HepG2 (cell line): ENCODE measurements around the gene DHRS1. TPM values are rescaled to one million over a fixed set of nuclear protein-coding genes. Genes with fewer than 3 reads are reported as not detected.

Experiments
- ARHGAP35 ChIP-seq: sonication (generic); formaldehyde crosslinking; IDR thresholded peaks from 2 replicates; pipeline ENCODE4 v1.9.0; 2022; ENCODE audit warnings: mild to moderate bottlenecking, inconsistent platforms, moderate library complexity, missing genetic modification reagents, borderline replicate concordance
- ATF7 ChIP-seq, 2 experiments: fragments of 450-650 bp in 1 of 2; sonication (generic) in 1 of 2; formaldehyde crosslinking in 1 of 2; IDR thresholded peaks; 2 replicates each; pipeline versions ENCODE4 v1.4.0 to v1.6.1; 2016 to 2020; ENCODE audit warnings: antibody characterized with exemption in 1 of 2, mild to moderate bottlenecking in 1 of 2, missing genetic modification reagents in 1 of 2
- BCL6 ChIP-seq: IDR thresholded peaks from 2 replicates; pipeline ENCODE4 v1.6.1; 2016; ENCODE audit warnings: missing genetic modification reagents, missing compliant biosample characterization
- DNMT3B ChIP-seq: conservative IDR thresholded peaks from 2 replicates; pipeline ENCODE4 v1.6.1; 2016; ENCODE audit warnings: missing biosample characterization, control low read depth
- GATAD1 ChIP-seq: IDR thresholded peaks from 2 replicates; pipeline ENCODE4 v1.6.1; 2016; ENCODE audit warnings: missing genetic modification reagents, missing compliant biosample characterization
- HNRNPH1 ChIP-seq: fragments of 200-400 bp; formaldehyde crosslinking; optimal IDR thresholded peaks from 2 replicates; pipeline ENCODE3; 2017; ENCODE audit warnings: mild to moderate bottlenecking, low read depth, low read length
- HOXA3 ChIP-seq: sonication (generic); formaldehyde crosslinking; IDR thresholded peaks from 2 replicates; pipeline ENCODE4 v1.5.0; 2020; ENCODE audit warnings: missing genetic modification reagents
- JDP2 ChIP-seq: sonication (generic); formaldehyde crosslinking; IDR thresholded peaks from 2 replicates; pipeline ENCODE4 v1.8.1; 2022; ENCODE audit warnings: missing genetic modification reagents, borderline replicate concordance
- PITX1 ChIP-seq: sonication (generic); formaldehyde crosslinking; IDR thresholded peaks from 2 replicates; pipeline ENCODE4 v1.5.1; 2020; ENCODE audit warnings: mild to moderate bottlenecking, missing genetic modification reagents
- SRF ChIP-seq: IDR thresholded peaks from 2 replicates; pipeline ENCODE4 v1.6.1; 2011; ENCODE audit warnings: mild to moderate bottlenecking, low read depth, low read length, moderate library complexity
- ZEB1 ChIP-seq: IDR thresholded peaks from 2 replicates; pipeline ENCODE4 v1.6.1; 2012; ENCODE audit warnings: mild to moderate bottlenecking, low read depth, inconsistent platforms; ENCODE audit not compliant: insufficient replicate concordance
- ZFP62 ChIP-seq: sonication (generic); formaldehyde crosslinking; IDR thresholded peaks from 2 replicates; pipeline ENCODE4 v1.4.0; 2020; ENCODE audit warnings: missing genetic modification reagents
- ZNF143 ChIP-seq: sonication (generic); formaldehyde crosslinking; IDR thresholded peaks from 2 replicates; pipeline ENCODE4 v1.4.0; 2020; ENCODE audit warnings: missing genetic modification reagents
- ZNF224 ChIP-seq: sonication (generic); formaldehyde crosslinking; IDR thresholded peaks from 2 replicates; pipeline ENCODE4 v1.5.0; 2020; ENCODE audit warnings: mild to moderate bottlenecking, missing genetic modification reagents
- ZNF367 ChIP-seq: sonication (generic); formaldehyde crosslinking; IDR thresholded peaks from 2 replicates; pipeline ENCODE4 v1.4.0; 2020; ENCODE audit warnings: missing genetic modification reagents, borderline replicate concordance
- polyA plus RNA-seq, 8 experiments: library from polyadenylated mRNA; depleted of rRNA in 3 of 8; stranded (reverse) in 7 of 8; unstranded in 1 of 8; fragments of >200 nt; fragmentation: Illumina TruSeq in 4 of 8; extraction: Trizol in 4 of 8; gene quantifications; 2 replicates each; pipeline versions ENCODE4 v1.2.1 to v1.2.3, GENCODE V29; 2011 to 2016; ENCODE audit warnings: low read depth in 4 of 8, missing spikeins in 1 of 8, mixed read lengths in 1 of 8; ENCODE audit not compliant: insufficient read depth in 1 of 8
- total RNA-seq, 5 experiments: library from RNA; depleted of rRNA; stranded (reverse); fragments of >200 nt; fragmentation: Illumina TruSeq; extraction: Trizol; gene quantifications; 2 replicates each; pipeline ENCODE4 v1.2.3, GENCODE V29; 2016; ENCODE audit warnings: low read depth in 1 of 5
- TF ChIP-seq, protein P1 (sequence below): sonication (generic); formaldehyde crosslinking; conservative IDR thresholded peaks from 2 replicates; pipeline ENCODE4 v1.4.0; 2020; ENCODE audit warnings: missing genetic modification reagents
- TF ChIP-seq, protein P2 (sequence below): IDR thresholded peaks from 2 replicates; pipeline ENCODE4 v1.6.1; 2016; ENCODE audit warnings: missing genetic modification reagents, missing compliant biosample characterization
- TF ChIP-seq, protein P3 (sequence below): sonication (generic); formaldehyde crosslinking; IDR thresholded peaks from 2 replicates; pipeline ENCODE4 v1.4.0; 2020; ENCODE audit warnings: missing genetic modification reagents
- TF ChIP-seq, protein P4 (sequence below): sonication (generic); formaldehyde crosslinking; conservative IDR thresholded peaks from 2 replicates; pipeline ENCODE4 v1.8.0; 2022; ENCODE audit warnings: mild to moderate bottlenecking, moderate library complexity, missing genetic modification reagents

Gene DHRS1
- total and polyA plus RNA-seq, 2 of the 13 experiments (the other 11 are each of a cell fraction or from before 2014, with no cell fraction given), result 49.8 to 60.8 TPM

DNA sequence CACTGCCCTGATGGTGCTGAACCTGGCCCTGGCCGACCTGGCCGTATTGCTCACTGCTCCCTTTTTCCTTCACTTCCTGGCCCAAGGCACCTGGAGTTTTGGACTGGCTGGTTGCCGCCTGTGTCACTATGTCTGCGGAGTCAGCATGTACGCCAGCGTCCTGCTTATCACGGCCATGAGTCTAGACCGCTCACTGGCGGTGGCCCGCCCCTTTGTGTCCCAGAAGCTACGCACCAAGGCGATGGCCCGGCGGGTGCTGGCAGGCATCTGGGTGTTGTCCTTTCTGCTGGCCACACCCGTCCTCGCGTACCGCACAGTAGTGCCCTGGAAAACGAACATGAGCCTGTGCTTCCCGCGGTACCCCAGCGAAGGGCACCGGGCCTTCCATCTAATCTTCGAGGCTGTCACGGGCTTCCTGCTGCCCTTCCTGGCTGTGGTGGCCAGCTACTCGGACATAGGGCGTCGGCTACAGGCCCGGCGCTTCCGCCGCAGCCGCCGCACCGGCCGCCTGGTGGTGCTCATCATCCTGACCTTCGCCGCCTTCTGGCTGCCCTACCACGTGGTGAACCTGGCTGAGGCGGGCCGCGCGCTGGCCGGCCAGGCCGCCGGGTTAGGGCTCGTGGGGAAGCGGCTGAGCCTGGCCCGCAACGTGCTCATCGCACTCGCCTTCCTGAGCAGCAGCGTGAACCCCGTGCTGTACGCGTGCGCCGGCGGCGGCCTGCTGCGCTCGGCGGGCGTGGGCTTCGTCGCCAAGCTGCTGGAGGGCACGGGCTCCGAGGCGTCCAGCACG, 16.4 kb upstream of the DHRS1 start (continued):
- TF ChIP-seq, protein P1, sequence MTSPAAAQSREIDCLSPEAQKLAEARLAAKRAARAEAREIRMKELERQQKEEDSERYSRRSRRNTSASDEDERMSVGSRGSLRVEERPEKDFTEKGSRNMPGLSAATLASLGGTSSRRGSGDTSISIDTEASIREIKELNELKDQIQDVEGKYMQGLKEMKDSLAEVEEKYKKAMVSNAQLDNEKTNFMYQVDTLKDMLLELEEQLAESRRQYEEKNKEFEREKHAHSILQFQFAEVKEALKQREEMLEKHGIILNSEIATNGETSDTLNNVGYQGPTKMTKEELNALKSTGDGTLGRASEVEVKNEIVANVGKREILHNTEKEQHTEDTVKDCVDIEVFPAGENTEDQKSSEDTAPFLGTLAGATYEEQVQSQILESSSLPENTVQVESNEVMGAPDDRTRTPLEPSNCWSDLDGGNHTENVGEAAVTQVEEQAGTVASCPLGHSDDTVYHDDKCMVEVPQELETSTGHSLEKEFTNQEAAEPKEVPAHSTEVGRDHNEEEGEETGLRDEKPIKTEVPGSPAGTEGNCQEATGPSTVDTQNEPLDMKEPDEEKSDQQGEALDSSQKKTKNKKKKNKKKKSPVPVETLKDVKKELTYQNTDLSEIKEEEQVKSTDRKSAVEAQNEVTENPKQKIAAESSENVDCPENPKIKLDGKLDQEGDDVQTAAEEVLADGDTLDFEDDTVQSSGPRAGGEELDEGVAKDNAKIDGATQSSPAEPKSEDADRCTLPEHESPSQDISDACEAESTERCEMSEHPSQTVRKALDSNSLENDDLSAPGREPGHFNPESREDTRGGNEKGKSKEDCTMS (CRISPR knock-in tag), result no peak
- TF ChIP-seq ZEB1 (no peak), DNMT3B (CRISPR knock-in tag) (0 out of 2 replicates have a peak, but pooled peaks have one; percentile 66), BCL6 (CRISPR knock-in tag) (peak; percentile 44), ARHGAP35 (peak; percentile 69), SRF (no peak), GATAD1 (CRISPR knock-in tag) (peak; percentile 81), HNRNPH1 (no peak), ATF7 (IDR thresholded peaks at IDR 0.05) (no peak), ATF7 (CRISPR knock-in tag; IDR thresholded peaks at IDR 0.05) (peak; percentile 91; the same call in 1 of the 2 replicates), HOXA3 (peak; percentile 98), ZNF367 (CRISPR knock-in tag) (peak; percentile 98), ZFP62 (CRISPR knock-in tag) (0 out of 2 replicates have a peak, but pooled peaks have one; percentile 82), ZNF143 (CRISPR knock-in tag) (peak; percentile 66), PITX1 (CRISPR knock-in tag) (peak; percentile 74), ZNF224 (CRISPR knock-in tag) (peak; percentile 98), JDP2 (CRISPR knock-in tag) (no peak)
- TF ChIP-seq, protein P2, sequence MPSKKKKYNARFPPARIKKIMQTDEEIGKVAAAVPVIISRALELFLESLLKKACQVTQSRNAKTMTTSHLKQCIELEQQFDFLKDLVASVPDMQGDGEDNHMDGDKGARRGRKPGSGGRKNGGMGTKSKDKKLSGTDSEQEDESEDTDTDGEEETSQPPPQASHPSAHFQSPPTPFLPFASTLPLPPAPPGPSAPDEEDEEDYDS, result 0 out of 2 replicates have a peak, but pooled peaks have one; percentile 36
- TF ChIP-seq, protein P3, sequence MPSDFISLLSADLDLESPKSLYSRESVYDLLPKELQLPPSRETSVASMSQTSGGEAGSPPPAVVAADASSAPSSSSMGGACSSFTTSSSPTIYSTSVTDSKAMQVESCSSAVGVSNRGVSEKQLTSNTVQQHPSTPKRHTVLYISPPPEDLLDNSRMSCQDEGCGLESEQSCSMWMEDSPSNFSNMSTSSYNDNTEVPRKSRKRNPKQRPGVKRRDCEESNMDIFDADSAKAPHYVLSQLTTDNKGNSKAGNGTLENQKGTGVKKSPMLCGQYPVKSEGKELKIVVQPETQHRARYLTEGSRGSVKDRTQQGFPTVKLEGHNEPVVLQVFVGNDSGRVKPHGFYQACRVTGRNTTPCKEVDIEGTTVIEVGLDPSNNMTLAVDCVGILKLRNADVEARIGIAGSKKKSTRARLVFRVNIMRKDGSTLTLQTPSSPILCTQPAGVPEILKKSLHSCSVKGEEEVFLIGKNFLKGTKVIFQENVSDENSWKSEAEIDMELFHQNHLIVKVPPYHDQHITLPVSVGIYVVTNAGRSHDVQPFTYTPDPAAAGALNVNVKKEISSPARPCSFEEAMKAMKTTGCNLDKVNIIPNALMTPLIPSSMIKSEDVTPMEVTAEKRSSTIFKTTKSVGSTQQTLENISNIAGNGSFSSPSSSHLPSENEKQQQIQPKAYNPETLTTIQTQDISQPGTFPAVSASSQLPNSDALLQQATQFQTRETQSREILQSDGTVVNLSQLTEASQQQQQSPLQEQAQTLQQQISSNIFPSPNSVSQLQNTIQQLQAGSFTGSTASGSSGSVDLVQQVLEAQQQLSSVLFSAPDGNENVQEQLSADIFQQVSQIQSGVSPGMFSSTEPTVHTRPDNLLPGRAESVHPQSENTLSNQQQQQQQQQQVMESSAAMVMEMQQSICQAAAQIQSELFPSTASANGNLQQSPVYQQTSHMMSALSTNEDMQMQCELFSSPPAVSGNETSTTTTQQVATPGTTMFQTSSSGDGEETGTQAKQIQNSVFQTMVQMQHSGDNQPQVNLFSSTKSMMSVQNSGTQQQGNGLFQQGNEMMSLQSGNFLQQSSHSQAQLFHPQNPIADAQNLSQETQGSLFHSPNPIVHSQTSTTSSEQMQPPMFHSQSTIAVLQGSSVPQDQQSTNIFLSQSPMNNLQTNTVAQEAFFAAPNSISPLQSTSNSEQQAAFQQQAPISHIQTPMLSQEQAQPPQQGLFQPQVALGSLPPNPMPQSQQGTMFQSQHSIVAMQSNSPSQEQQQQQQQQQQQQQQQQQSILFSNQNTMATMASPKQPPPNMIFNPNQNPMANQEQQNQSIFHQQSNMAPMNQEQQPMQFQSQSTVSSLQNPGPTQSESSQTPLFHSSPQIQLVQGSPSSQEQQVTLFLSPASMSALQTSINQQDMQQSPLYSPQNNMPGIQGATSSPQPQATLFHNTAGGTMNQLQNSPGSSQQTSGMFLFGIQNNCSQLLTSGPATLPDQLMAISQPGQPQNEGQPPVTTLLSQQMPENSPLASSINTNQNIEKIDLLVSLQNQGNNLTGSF (CRISPR knock-in tag), result peak; percentile 99
- TF ChIP-seq, protein P4, sequence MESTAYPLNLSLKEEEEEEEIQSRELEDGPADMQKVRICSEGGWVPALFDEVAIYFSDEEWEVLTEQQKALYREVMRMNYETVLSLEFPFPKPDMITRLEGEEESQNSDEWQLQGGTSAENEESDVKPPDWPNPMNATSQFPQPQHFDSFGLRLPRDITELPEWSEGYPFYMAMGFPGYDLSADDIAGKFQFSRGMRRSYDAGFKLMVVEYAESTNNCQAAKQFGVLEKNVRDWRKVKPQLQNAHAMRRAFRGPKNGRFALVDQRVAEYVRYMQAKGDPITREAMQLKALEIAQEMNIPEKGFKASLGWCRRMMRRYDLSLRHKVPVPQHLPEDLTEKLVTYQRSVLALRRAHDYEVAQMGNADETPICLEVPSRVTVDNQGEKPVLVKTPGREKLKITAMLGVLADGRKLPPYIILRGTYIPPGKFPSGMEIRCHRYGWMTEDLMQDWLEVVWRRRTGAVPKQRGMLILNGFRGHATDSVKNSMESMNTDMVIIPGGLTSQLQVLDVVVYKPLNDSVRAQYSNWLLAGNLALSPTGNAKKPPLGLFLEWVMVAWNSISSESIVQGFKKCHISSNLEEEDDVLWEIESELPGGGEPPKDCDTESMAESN (CRISPR knock-in tag), result peak; percentile 99
